HEK293 (cell line): ENCODE measurements around the gene LRRC75A.
A peak's percentile ranks its signal among the peaks of the same experiment; 100 is the strongest.

Experiments
- CTCF ChIP-seq: fragments of 450-650 bp; formaldehyde crosslinking; IDR thresholded peaks from 2 replicates; pipeline ENCODE4 v1.5.1; 2016; ENCODE audit warnings: missing biosample characterization, missing genetic modification characterization
- EGR2 ChIP-seq: fragments of 450-650 bp; formaldehyde crosslinking; IDR thresholded peaks from 2 replicates; pipeline ENCODE4 v1.5.1; 2016; ENCODE audit warnings: low read depth, missing biosample characterization, missing genetic modification characterization
- KLF17 ChIP-seq: fragments of 450-650 bp; formaldehyde crosslinking; IDR thresholded peaks from 2 replicates; pipeline ENCODE4 v1.5.1; 2016; ENCODE audit warnings: missing biosample characterization, missing genetic modification characterization
- OVOL3 ChIP-seq: fragments of 450-650 bp; formaldehyde crosslinking; IDR thresholded peaks from 2 replicates; pipeline ENCODE4 v1.5.1; 2016; ENCODE audit warnings: missing biosample characterization, missing genetic modification characterization
- PATZ1 ChIP-seq: fragments of 450-650 bp; formaldehyde crosslinking; IDR thresholded peaks from 2 replicates; pipeline ENCODE4 v1.5.1; 2016; ENCODE audit warnings: missing biosample characterization, missing genetic modification characterization
- SCRT1 ChIP-seq: fragments of 450-650 bp; formaldehyde crosslinking; IDR thresholded peaks from 2 replicates; pipeline ENCODE4 v1.5.1; 2016; ENCODE audit warnings: missing biosample characterization, missing genetic modification characterization, borderline replicate concordance
- SP3 ChIP-seq: fragments of 450-650 bp; formaldehyde crosslinking; IDR thresholded peaks from 2 replicates; pipeline ENCODE4 v1.5.1; 2016; ENCODE audit warnings: missing biosample characterization, missing genetic modification characterization
- TCF7L2 ChIP-seq: IDR thresholded peaks from 2 replicates; pipeline ENCODE4 v1.6.1; 2011; ENCODE audit warnings: low read depth, mild to moderate bottlenecking, inconsistent platforms, low read length, moderate library complexity, borderline replicate concordance
- ZBTB49 ChIP-seq: fragments of 450-650 bp; formaldehyde crosslinking; IDR thresholded peaks from 2 replicates; pipeline ENCODE4 v1.5.1; 2016; ENCODE audit warnings: missing biosample characterization, missing genetic modification characterization, low read depth
- ZIC2 ChIP-seq: fragments of 450-650 bp; formaldehyde crosslinking; IDR thresholded peaks from 2 replicates; pipeline ENCODE4 v1.5.1; 2016; ENCODE audit warnings: missing biosample characterization, missing genetic modification characterization
- ZNF112 ChIP-seq: fragments of 450-650 bp; formaldehyde crosslinking; IDR thresholded peaks from 2 replicates; pipeline ENCODE4 v1.5.0; 2017; ENCODE audit warnings: missing biosample characterization, missing genetic modification characterization
- ZNF114 ChIP-seq: fragments of 450-650 bp; formaldehyde crosslinking; IDR thresholded peaks from 2 replicates; pipeline ENCODE4 v1.5.0; 2017; ENCODE audit warnings: missing biosample characterization, missing genetic modification characterization
- ZNF148 ChIP-seq: fragments of 450-650 bp; formaldehyde crosslinking; IDR thresholded peaks from 2 replicates; pipeline ENCODE4 v1.5.0; 2017; ENCODE audit warnings: missing biosample characterization, missing genetic modification characterization, borderline replicate concordance
- ZNF155 ChIP-seq: fragments of 450-650 bp; formaldehyde crosslinking; IDR thresholded peaks from 2 replicates; pipeline ENCODE4 v1.5.1; 2016; ENCODE audit warnings: missing biosample characterization, missing genetic modification characterization
- ZNF16 ChIP-seq: fragments of 450-650 bp; formaldehyde crosslinking; IDR thresholded peaks from 2 replicates; pipeline ENCODE4 v1.5.1; 2016; ENCODE audit warnings: low read depth, missing biosample characterization, missing genetic modification characterization
- ZNF211 ChIP-seq: fragments of 450-650 bp; formaldehyde crosslinking; IDR thresholded peaks from 2 replicates; pipeline ENCODE4 v1.5.1; 2016; ENCODE audit warnings: low read depth, missing biosample characterization, missing genetic modification characterization
- ZNF24 ChIP-seq: fragments of 450-650 bp; formaldehyde crosslinking; IDR thresholded peaks from 2 replicates; pipeline ENCODE4 v1.5.1; 2016; ENCODE audit warnings: missing biosample characterization, missing genetic modification characterization
- ZNF394 ChIP-seq: fragments of 450-650 bp; formaldehyde crosslinking; IDR thresholded peaks from 2 replicates; pipeline ENCODE4 v1.5.1; 2016; ENCODE audit warnings: missing biosample characterization, missing genetic modification characterization, mild to moderate bottlenecking, moderate library complexity, borderline replicate concordance
- ZNF404 ChIP-seq: fragments of 450-650 bp; formaldehyde crosslinking; IDR thresholded peaks from 2 replicates; pipeline ENCODE4 v1.5.1; 2017; ENCODE audit warnings: missing biosample characterization, missing genetic modification characterization
- ZNF423 ChIP-seq: fragments of 450-650 bp; formaldehyde crosslinking; IDR thresholded peaks from 2 replicates; pipeline ENCODE4 v1.5.1; 2016; ENCODE audit warnings: missing biosample characterization, missing genetic modification characterization
- ZNF558 ChIP-seq: fragments of 450-650 bp; formaldehyde crosslinking; IDR thresholded peaks from 2 replicates; pipeline ENCODE4 v1.5.1; 2016; ENCODE audit warnings: missing biosample characterization, missing genetic modification characterization
- ZNF571 ChIP-seq: fragments of 450-650 bp; formaldehyde crosslinking; IDR thresholded peaks from 2 replicates; pipeline ENCODE4 v1.5.0; 2017; ENCODE audit warnings: missing biosample characterization, missing genetic modification characterization
- ZNF585B ChIP-seq: fragments of 450-650 bp; formaldehyde crosslinking; IDR thresholded peaks from 2 replicates; pipeline ENCODE4 v1.5.1; 2016; ENCODE audit warnings: missing biosample characterization, missing genetic modification characterization
- ZNF610 ChIP-seq: fragments of 450-650 bp; formaldehyde crosslinking; IDR thresholded peaks from 2 replicates; pipeline ENCODE4 v1.5.1; 2016; ENCODE audit warnings: missing biosample characterization, missing genetic modification characterization, borderline replicate concordance
- ZNF747 ChIP-seq: fragments of 450-650 bp; formaldehyde crosslinking; IDR thresholded peaks from 2 replicates; pipeline ENCODE4 v1.5.1; 2016; ENCODE audit warnings: missing biosample characterization, missing genetic modification characterization
- ZNF785 ChIP-seq: fragments of 450-650 bp; formaldehyde crosslinking; IDR thresholded peaks from 2 replicates; pipeline ENCODE4 v1.5.1; 2016; ENCODE audit warnings: missing biosample characterization, missing genetic modification characterization
- ZNF792 ChIP-seq: fragments of 450-650 bp; formaldehyde crosslinking; IDR thresholded peaks from 2 replicates; pipeline ENCODE4 v1.5.1; 2016; ENCODE audit warnings: missing biosample characterization, missing genetic modification characterization
- ZSCAN23 ChIP-seq: fragments of 450-650 bp; formaldehyde crosslinking; IDR thresholded peaks from 2 replicates; pipeline ENCODE4 v1.5.1; 2016; ENCODE audit warnings: missing biosample characterization, missing genetic modification characterization
- TF ChIP-seq, protein P1 (sequence below): fragments of 450-650 bp; formaldehyde crosslinking; IDR thresholded peaks from 2 replicates; pipeline ENCODE4 v1.5.1; 2016; ENCODE audit warnings: missing biosample characterization, missing genetic modification characterization

Gene LRRC75A

DNA sequence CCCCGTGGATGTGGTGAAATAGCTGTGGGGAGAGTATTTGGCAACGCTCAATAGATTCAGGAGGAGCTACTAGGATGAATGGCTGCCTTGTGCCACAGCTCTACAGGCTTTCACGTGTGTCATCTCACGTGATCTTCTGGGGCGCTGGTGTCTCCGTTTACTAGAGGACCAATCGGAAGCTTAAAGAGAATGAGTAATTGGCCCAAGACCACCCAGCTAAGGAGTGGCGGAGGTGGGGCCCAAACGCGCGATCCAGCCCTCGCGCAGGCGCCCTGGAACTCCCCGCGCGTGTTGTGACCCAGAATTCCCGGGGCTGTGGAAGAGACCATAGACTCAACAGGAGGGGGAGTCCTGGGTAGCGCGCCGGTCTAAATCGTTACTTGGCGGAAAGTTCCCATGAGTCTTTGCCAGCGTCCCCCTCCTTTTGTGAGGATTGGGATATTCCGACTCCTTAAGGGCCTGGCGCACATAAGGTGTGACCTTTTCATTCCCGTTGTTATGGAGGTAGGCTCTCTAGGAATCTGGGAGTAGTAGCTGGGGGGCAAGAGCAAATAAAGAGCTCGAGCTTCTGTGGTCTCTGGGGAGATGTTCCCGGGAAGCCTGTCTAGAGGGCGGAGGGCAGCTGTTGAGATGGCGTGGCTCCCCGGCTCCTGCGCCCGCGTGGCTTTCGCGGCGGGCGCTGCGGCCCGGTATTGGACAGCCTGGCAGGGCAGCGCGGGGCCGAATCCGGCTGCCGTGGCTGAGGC lies 53.3 kb downstream of the LRRC75A start (continued):
- TF ChIP-seq ZNF423 (tag by site-specific recombination) (no peak), ZNF404 (tag by site-specific recombination) (no peak), TCF7L2 (no peak), ZNF585B (tag by site-specific recombination) (no peak), ZNF610 (tag by site-specific recombination) (peak; percentile 50), ZNF394 (tag by site-specific recombination) (peak; percentile 49), ZNF16 (tag by site-specific recombination) (no peak), ZIC2 (peak; percentile 15; the same call in 1 of the 2 replicates), ZNF558 (tag by site-specific recombination) (peak; percentile 36; the same call in 1 of the 2 replicates), EGR2 (tag by site-specific recombination) (no peak), ZNF24 (0 out of 2 replicates have a peak, but pooled peaks have one; percentile 42), ZNF785 (tag by site-specific recombination) (no peak), ZNF112 (no peak), KLF17 (tag by site-specific recombination) (peak; percentile 86), ZNF155 (tag by site-specific recombination) (no peak), ZNF571 (tag by site-specific recombination) (no peak), OVOL3 (tag by site-specific recombination) (no peak), SCRT1 (tag by site-specific recombination) (peak; percentile 84), ZNF148 (no peak), PATZ1 (tag by site-specific recombination) (0 out of 2 replicates have a peak, but pooled peaks have one; percentile 48), ZNF747 (no peak), ZNF114 (tag by site-specific recombination) (no peak), ZNF792 (no peak), ZSCAN23 (peak; percentile 42; the same call in 1 of the 2 replicates), ZNF211 (no peak), ZBTB49 (tag by site-specific recombination) (no peak), CTCF (tag by site-specific recombination) (no peak), SP3 (tag by site-specific recombination) (peak; percentile 80)
- TF ChIP-seq, protein P1, sequence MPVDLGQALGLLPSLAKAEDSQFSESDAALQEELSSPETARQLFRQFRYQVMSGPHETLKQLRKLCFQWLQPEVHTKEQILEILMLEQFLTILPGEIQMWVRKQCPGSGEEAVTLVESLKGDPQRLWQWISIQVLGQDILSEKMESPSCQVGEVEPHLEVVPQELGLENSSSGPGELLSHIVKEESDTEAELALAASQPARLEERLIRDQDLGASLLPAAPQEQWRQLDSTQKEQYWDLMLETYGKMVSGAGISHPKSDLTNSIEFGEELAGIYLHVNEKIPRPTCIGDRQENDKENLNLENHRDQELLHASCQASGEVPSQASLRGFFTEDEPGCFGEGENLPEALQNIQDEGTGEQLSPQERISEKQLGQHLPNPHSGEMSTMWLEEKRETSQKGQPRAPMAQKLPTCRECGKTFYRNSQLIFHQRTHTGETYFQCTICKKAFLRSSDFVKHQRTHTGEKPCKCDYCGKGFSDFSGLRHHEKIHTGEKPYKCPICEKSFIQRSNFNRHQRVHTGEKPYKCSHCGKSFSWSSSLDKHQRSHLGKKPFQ = peak; percentile 48
